CD14-positive monocyte (primary cell): Measurements from ENCODE around the gene NDUFA5. TPM values are rescaled to one million over a fixed set of nuclear protein-coding genes. Genes with fewer than 3 reads are reported as not detected.

Source experiments
- DNase-seq, 3 donors: peaks; one replicate each; pipeline ENCODE4 v3.0.0-alpha.2; 2011 to 2022
- H2AFZ ChIP-seq: 2 replicates; pipeline ENCODE4 v1.6.0; 2012; ENCODE audit warnings: mild to moderate bottlenecking, low read depth, low read length, inconsistent platforms; ENCODE audit not compliant: insufficient read depth, poor library complexity, severe bottlenecking
- H3K27ac ChIP-seq, 2 donors: 1 replicate in 1 of 2; 2 replicates in 1 of 2; pipeline ENCODE4 v1.5.1; 2012 to 2013; ENCODE audit warnings: low read length in 2 of 2, control low read depth in 1 of 2, inconsistent platforms in 1 of 2, low read depth in 1 of 2, mild to moderate bottlenecking in 1 of 2
- H3K27me3 ChIP-seq, 2 donors: one replicate each; pipeline versions ENCODE4 v1.6.0 to v1.6.1; 2011 to 2013; ENCODE audit warnings: low read length in 2 of 2; ENCODE audit not compliant: control insufficient read depth in 2 of 2, insufficient read depth in 2 of 2
- H3K36me3 ChIP-seq, 2 donors: replicated peaks in 1 of 2; 1 replicate in 1 of 2; 2 replicates in 1 of 2; pipeline versions ENCODE4 v1.5.1 to v1.6.1; 2012 to 2013; ENCODE audit warnings: low read length in 2 of 2, control low read depth in 1 of 2, inconsistent platforms in 1 of 2, mild to moderate bottlenecking in 1 of 2; ENCODE audit not compliant: insufficient read depth in 2 of 2, control insufficient read depth in 1 of 2
- H3K4me1 ChIP-seq, 2 donors: 1 replicate in 1 of 2; 2 replicates in 1 of 2; pipeline versions ENCODE4 v1.5.1 to v1.6.1; 2012 to 2013; ENCODE audit warnings: low read length in 2 of 2, control low read depth in 1 of 2, inconsistent platforms in 1 of 2, mild to moderate bottlenecking in 1 of 2, moderate library complexity in 1 of 2; ENCODE audit not compliant: insufficient read depth in 2 of 2, control insufficient read depth in 1 of 2
- H3K4me2 ChIP-seq: replicated peaks from 2 replicates; pipeline ENCODE3; 2012; ENCODE audit warnings: low read length, moderate library complexity, mild to moderate bottlenecking; ENCODE audit not compliant: poor library complexity, severe bottlenecking; ENCODE audit errors: extremely low read depth
- H3K4me3 ChIP-seq, 3 experiments: fragments of 200-600 bp in 1 of 3; sonication (generic) in 1 of 3; replicated peaks in 1 of 3; 1 replicate in 2 of 3; 2 replicates in 1 of 3; pipeline ENCODE4 v1.5.1; 2011 to 2013; ENCODE audit warnings: low read length in 3 of 3, mild to moderate bottlenecking in 3 of 3, control low read depth in 2 of 3, low read depth in 2 of 3, inconsistent platforms in 1 of 3, moderate library complexity in 1 of 3
- H3K79me2 ChIP-seq: 2 replicates; pipeline ENCODE4 v1.6.0; 2012; ENCODE audit warnings: mild to moderate bottlenecking, control low read depth, inconsistent platforms, low read length, moderate library complexity; ENCODE audit not compliant: insufficient read depth
- H3K9ac ChIP-seq: 2 replicates; pipeline ENCODE4 v1.6.0; 2017; ENCODE audit warnings: low read length, mild to moderate bottlenecking; ENCODE audit not compliant: insufficient read depth, poor library complexity, severe bottlenecking
- H3K9me3 ChIP-seq, 2 donors: replicated peaks in 1 of 2; 1 replicate in 1 of 2; 2 replicates in 1 of 2; pipeline versions ENCODE4 v1.5.1 to v1.6.1; 2012 to 2013; ENCODE audit warnings: low read length in 2 of 2, control low read depth in 1 of 2; ENCODE audit not compliant: control insufficient read depth in 1 of 2, insufficient read depth in 1 of 2
- H4K20me1 ChIP-seq: 2 replicates; pipeline ENCODE4 v1.6.0; 2012; ENCODE audit warnings: mild to moderate bottlenecking, low read length, control low read depth, moderate library complexity; ENCODE audit not compliant: insufficient read depth
- H3K27ac Mint-ChIP-seq, 7 donors: one replicate each; pipeline ENCODE4 v1.8.0; 2020; ENCODE audit warnings: mild to moderate bottlenecking in 7 of 7, mixed read lengths in 7 of 7, moderate library complexity in 6 of 7, inconsistent platforms in 2 of 7
- H3K27me3 Mint-ChIP-seq, 3 donors: one replicate each; pipeline ENCODE4 v1.8.0; 2021 to 2022; ENCODE audit warnings: low read depth in 3 of 3, mild to moderate bottlenecking in 3 of 3, mixed read lengths in 3 of 3, moderate library complexity in 3 of 3, inconsistent platforms in 1 of 3
- H3K36me3 Mint-ChIP-seq, 2 donors: one replicate each; pipeline ENCODE4 v1.8.0; 2020; ENCODE audit warnings: mixed read lengths in 2 of 2, inconsistent platforms in 1 of 2, mild to moderate bottlenecking in 1 of 2
- H3K4me1 Mint-ChIP-seq: one replicate; pipeline ENCODE4 v1.8.0; 2020; ENCODE audit warnings: mild to moderate bottlenecking, mixed read lengths
- H3K4me3 Mint-ChIP-seq, 2 donors: one replicate each; pipeline ENCODE4 v1.8.0; 2020; ENCODE audit warnings: mild to moderate bottlenecking in 2 of 2, mixed read lengths in 2 of 2, moderate library complexity in 1 of 2
- H3K9me3 Mint-ChIP-seq, 7 donors: one replicate each; pipeline ENCODE4 v1.8.0; 2020 to 2022; ENCODE audit warnings: mixed read lengths in 7 of 7, mild to moderate bottlenecking in 6 of 7, moderate library complexity in 6 of 7, inconsistent platforms in 2 of 7
- WGBS: methylation state at CpG from one replicate; pipeline ENCODE4 v1.1.5; 2013; ENCODE audit warnings: missing lambda C conversion rate; ENCODE audit not compliant: insufficient coverage; 5-methylcytosine and 5-hydroxymethylcytosine counted together
- intact Hi-C, 2 donors: fragments of 100-400 bp; cut with micrococcal nuclease; formaldehyde crosslinking; loops; one replicate each; pipeline versions ENCODE4 v1.15.0 to v1.15.1; 2023
- polyA plus RNA-seq, 3 donors: library from polyadenylated mRNA; depleted of rRNA in 1 of 3; unstranded in 2 of 3; stranded (reverse) in 1 of 3; fragments of 300-500 nt in 2 of 3; fragments of >200 nt in 1 of 3; fragmentation: Illumina TruSeq in 2 of 3; gene quantifications; 1 replicate in 2 of 3; 2 replicates in 1 of 3; pipeline ENCODE4 v1.2.3, GENCODE V29; 2012 to 2021
- TF ChIP-seq, protein P1 (sequence below): fragments of 200-600 bp; IDR thresholded peaks from one replicate; pipeline ENCODE4 v1.8.0; 2022; ENCODE audit warnings: antibody characterized with exemption, mild to moderate bottlenecking

Gene NDUFA5
- polyA plus RNA-seq, 3 donors, result 6.9 to 49.2 (median 37.3) TPM

DNA sequence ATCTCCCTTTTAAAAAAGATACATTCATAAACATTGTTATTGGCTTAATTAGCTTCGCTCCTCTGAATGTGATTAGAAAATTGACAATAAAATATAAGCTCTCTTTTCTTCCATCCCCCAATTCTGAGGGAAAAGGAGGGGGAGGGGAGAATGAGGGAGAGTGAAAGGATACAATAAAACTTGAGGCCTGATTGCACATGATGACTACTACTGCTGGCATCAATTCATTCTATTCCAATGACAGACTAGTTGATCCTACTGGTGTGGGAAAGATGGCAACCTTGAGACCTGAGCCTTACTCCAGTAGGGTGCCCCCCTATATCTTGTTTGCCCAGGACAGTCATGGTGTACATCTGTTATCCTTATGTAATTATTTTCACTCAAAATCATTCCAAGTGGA, 18.7 kb downstream of the NDUFA5 start:
- no peak overlapping the region for H3K4me3 ChIP-seq
- peaks cover 7 to 12% of the 10 kb centered on the region in 2 donors for H3K4me1 ChIP-seq
- H3K27ac Mint-ChIP-seq, result no peak overlapping the region
- H3K4me2 ChIP-seq, result no peak overlapping the region
- no peak overlapping the region for H3K4me3 Mint-ChIP-seq
- no CpG with 5 or more reads among the region's 1 CpG for WGBS
- H4K20me1 ChIP-seq, result no peaks in the 10 kb centered on the region
- H3K9me3 Mint-ChIP-seq, result peaks cover 0 to 3% (median 0%) of the 10 kb centered on the region in 7 donors
- H3K36me3 ChIP-seq, result peaks cover 6 to 16% of the 10 kb centered on the region in 2 donors
- H3K36me3 Mint-ChIP-seq, result peaks cover 14 to 22% of the 10 kb centered on the region in 2 donors
- DNase-seq, result no peak
- H3K9me3 ChIP-seq, result no peaks in the 10 kb centered on the region
- peaks cover 10% of the 10 kb centered on the region for H3K4me1 Mint-ChIP-seq
- TF ChIP-seq, protein P1, sequence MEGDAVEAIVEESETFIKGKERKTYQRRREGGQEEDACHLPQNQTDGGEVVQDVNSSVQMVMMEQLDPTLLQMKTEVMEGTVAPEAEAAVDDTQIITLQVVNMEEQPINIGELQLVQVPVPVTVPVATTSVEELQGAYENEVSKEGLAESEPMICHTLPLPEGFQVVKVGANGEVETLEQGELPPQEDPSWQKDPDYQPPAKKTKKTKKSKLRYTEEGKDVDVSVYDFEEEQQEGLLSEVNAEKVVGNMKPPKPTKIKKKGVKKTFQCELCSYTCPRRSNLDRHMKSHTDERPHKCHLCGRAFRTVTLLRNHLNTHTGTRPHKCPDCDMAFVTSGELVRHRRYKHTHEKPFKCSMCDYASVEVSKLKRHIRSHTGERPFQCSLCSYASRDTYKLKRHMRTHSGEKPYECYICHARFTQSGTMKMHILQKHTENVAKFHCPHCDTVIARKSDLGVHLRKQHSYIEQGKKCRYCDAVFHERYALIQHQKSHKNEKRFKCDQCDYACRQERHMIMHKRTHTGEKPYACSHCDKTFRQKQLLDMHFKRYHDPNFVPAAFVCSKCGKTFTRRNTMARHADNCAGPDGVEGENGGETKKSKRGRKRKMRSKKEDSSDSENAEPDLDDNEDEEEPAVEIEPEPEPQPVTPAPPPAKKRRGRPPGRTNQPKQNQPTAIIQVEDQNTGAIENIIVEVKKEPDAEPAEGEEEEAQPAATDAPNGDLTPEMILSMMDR, result no peak
- H3K9ac ChIP-seq, result no peak overlapping the region
- H3K27me3 Mint-ChIP-seq, result peaks cover 6% of the 10 kb centered on the region in 3 donors
- no peak overlapping the region for H3K27ac ChIP-seq
- no peak overlapping the region for H2AFZ ChIP-seq
- intact Hi-C loops, result no loop called here
- peaks cover 2 to 4% of the 10 kb centered on the region in 2 donors for H3K27me3 ChIP-seq
- H3K79me2 ChIP-seq, result no peaks in the 10 kb centered on the region

DNA sequence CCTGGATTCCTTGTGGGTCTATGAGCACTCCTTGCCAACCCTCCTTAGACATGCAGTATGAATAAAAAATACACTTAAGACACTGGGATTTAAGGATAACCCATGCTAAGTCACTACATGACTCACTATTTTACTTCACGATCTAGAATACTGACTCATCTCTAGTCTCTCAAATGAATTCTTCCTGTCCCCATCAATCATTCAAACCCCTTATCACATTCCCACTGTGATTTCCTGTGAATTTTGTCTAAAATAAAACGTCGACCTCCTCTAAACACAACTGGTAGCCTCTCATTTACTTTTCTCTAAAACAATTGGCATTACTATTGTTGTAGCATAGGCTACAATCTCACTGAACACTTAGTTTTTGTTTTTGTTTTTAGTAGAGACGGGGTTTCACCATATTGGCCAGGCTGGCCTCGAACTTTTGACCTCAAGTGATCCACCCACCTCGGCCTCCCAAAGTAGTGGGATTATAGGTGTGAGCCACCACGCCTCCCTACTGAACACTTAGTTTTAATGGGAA, 19.4 kb downstream of the NDUFA5 start:
- peak overlapping the region in 1 of 7 donors; percentile 48 for H3K27ac Mint-ChIP-seq
- peaks cover 14 to 25% of the 10 kb centered on the region in 2 donors for H3K36me3 Mint-ChIP-seq

More for the DNA sequence above, 19.4 kb downstream of the NDUFA5 start:
- Histone ChIP-seq H3K27ac (no peak overlapping the region), H3K9me3 (no peaks in the 10 kb centered on the region), H4K20me1 (no peaks in the 10 kb centered on the region), H3K9ac (no peak overlapping the region), H3K36me3 (peaks cover 4 to 12% of the 10 kb centered on the region in 2 donors), H3K27me3 (peaks cover 9 to 11% of the 10 kb centered on the region in 2 donors), H3K79me2 (no peaks in the 10 kb centered on the region), H2AFZ (no peak overlapping the region), H3K4me2 (no peak overlapping the region), H3K4me1 (peaks cover 8 to 14% of the 10 kb centered on the region in 2 donors), H3K4me3 (no peak overlapping the region)
- Mint-ChIP-seq H3K9me3 (peaks cover 0 to 4% (median 0%) of the 10 kb centered on the region in 7 donors), H3K27me3 (peaks cover 12% of the 10 kb centered on the region in 3 donors), H3K4me3 (no peak overlapping the region), H3K4me1 (peaks cover 11% of the 10 kb centered on the region)
- intact Hi-C loops, result no loop called here
- peak in 1 of 3 donors; percentile 26 for DNase-seq
- TF ChIP-seq, protein P1, result no peak
- 30% methylated on average over 2 of the region's 7 CpGs for WGBS
